ENCODE measurements around the gene SELENOM.
"Not testable (repeated sequence)": the region's sequence is repeated elsewhere in the genome, so short reads cannot be mapped to it uniquely, and the experiment has no call there.

The SELENOM gene

GRCh38 chr22:31097539-31097938 is 9.8 kb downstream of the SELENOM start:
- DNase-seq = not testable (repeated sequence)
- intact Hi-C loops (cut with DNase I) = loop anchor here (10.0 kb wide), 1 partner anchor 137 kb away; no protein-coding TSS in a partner anchor

GRCh38 chr22:31096657-31097279 is 10.6 kb downstream of the SELENOM start:
- intact Hi-C loops (cut with DNase I) = loop anchor here (10.0 kb wide), 1 partner anchor 138 kb away; no protein-coding TSS in a partner anchor
- no peak for DNase-seq

GRCh38 chr22:31095637-31096249 is 11.6 kb downstream of the SELENOM start:
- intact Hi-C loops (cut with DNase I) = loop anchor here (10.0 kb wide), 1 partner anchor 139 kb away; no protein-coding TSS in a partner anchor
- no peak for DNase-seq

- no peak for DNase-seq
- intact Hi-C loops (cut with DNase I) = loop anchor here (10.0 kb wide), 1 partner anchor 140 kb away; no protein-coding TSS in a partner anchor
These were observed 12.6 kb downstream of the SELENOM start for GRCh38 chr22:31094741-31095140.

- intact Hi-C loops (cut with DNase I) = loop anchor here (10.0 kb wide), 1 partner anchor 141 kb away; no protein-coding TSS in a partner anchor
- DNase-seq = peak in 9 of 42 donors; percentile 32 to 65 (median 52)
These were observed 13.3 kb downstream of the SELENOM start for GRCh38 chr22:31094021-31094551.

GRCh38 chr22:31093086-31093850 is 14.1 kb downstream of the SELENOM start:
- peak; percentile 50 to 83 (median 70) for DNase-seq
- intact Hi-C loops (cut with DNase I) = loop anchor here (10.0 kb wide), 1 partner anchor 142 kb away; no protein-coding TSS in a partner anchor

GRCh38 chr22:31092161-31092560 is 15.2 kb downstream of the SELENOM start:
- intact Hi-C loops (cut with DNase I) = loop anchor here (10.0 kb wide), 1 partner anchor 143 kb away; no protein-coding TSS in a partner anchor
- no peak for DNase-seq

- intact Hi-C loops (cut with DNase I) = loop anchor here (10.0 kb wide), 1 partner anchor 143 kb away; no protein-coding TSS in a partner anchor
These were observed 16.0 kb downstream of the SELENOM start for GRCh38 chr22:31091106-31091975.

GRCh38 chr22:31090217-31091085 is 16.9 kb downstream of the SELENOM start:
- DNase-seq = no peak
- intact Hi-C loops (cut with DNase I) = loop anchor here (10.0 kb wide), 1 partner anchor 144 kb away; no protein-coding TSS in a partner anchor

More at GRCh38 chr22:31091106-31091975, 16.0 kb downstream of the SELENOM start:
- DNase-seq = no peak

- DNase-seq = peak in 40 of 42 donors; percentile 40 to 88 (median 68)
- intact Hi-C loops (cut with DNase I) = loop anchor here (5.0 to 10.0 kb wide), 2 partner anchors 142 to 145 kb away; no protein-coding TSS in a partner anchor
These were observed 17.9 kb downstream of the SELENOM start for GRCh38 chr22:31089160-31090100.

- no peak for DNase-seq
- intact Hi-C loops (cut with DNase I) = loop anchor here (5.0 kb wide), 1 partner anchor 141 kb away; no protein-coding TSS in a partner anchor
These were observed 19.0 kb downstream of the SELENOM start for GRCh38 chr22:31088233-31088986.

- intact Hi-C loops (cut with DNase I) = loop anchor here (5.0 kb wide), 1 partner anchor 140 kb away; no protein-coding TSS in a partner anchor
- DNase-seq = no peak
These were observed 19.6 kb downstream of the SELENOM start for GRCh38 chr22:31087744-31088215.

- intact Hi-C loops (cut with DNase I) = loop anchor here (5.0 kb wide), 1 partner anchor 140 kb away; no protein-coding TSS in a partner anchor
- peak in 7 of 42 donors; percentile 38 to 74 (median 60) for DNase-seq
These were observed 20.6 kb downstream of the SELENOM start for GRCh38 chr22:31086703-31087330.

GRCh38 chr22:31085928-31086327 is 21.4 kb downstream of the SELENOM start:
- intact Hi-C loops (cut with DNase I) = loop anchor here (1.0 to 5.0 kb wide), 2 partner anchors 21 to 139 kb away; partner anchors contain the start of gene SELENOM
- no peak for DNase-seq

All from head of caudate nucleus (tissue), 42 donors.